ENCODE measurements around the gene GSC. TPM values are rescaled to one million over a fixed set of nuclear protein-coding genes. Genes with fewer than 3 reads are reported as not detected.

The GSC gene
- total RNA-seq, 1 experiment from 2014 or later, result not detected

GRCh38 chr14:94796278-94796677, 26.4 kb upstream of the GSC start:
- no peak overlapping the region for H4K91ac ChIP-seq (ENCODE audit: insufficient read length, low read depth, low read length)
- no peak overlapping the region for H4K5ac ChIP-seq (ENCODE audit: insufficient read length, low read depth, low read length)
- Mint-ChIP-seq H3K27ac (no peak overlapping the region), H3K9me3 (no peaks in the 10 kb centered on the region), H3K4me1 (no peaks in the 10 kb centered on the region), H3K27me3 (ENCODE audit: low read depth) (peaks cover 12% of the 10 kb centered on the region), H3K36me3 (ENCODE audit: insufficient read depth in 1 of 3, low read depth in 3 of 3) (no peaks in the 10 kb centered on the region), H3K4me3 (no peak overlapping the region)
- no peaks in the 10 kb centered on the region for H3K4me1 ChIP-seq (ENCODE audit: insufficient read depth, low read length)
- H3K9me3 ChIP-seq (ENCODE audit: control insufficient read depth, low read depth, low read length), result no peaks in the 10 kb centered on the region
- no peak overlapping the region for H4K8ac ChIP-seq (replicated peaks; ENCODE audit: insufficient read length, low read depth, low read length)
- no peak overlapping the region for H2AK5ac ChIP-seq (ENCODE audit: insufficient read length, low read length)
- H3K14ac ChIP-seq (ENCODE audit: insufficient read depth, low read length), result no peak overlapping the region
- H2BK12ac ChIP-seq (ENCODE audit: insufficient read length, low read depth, low read length), result no peak overlapping the region
- DNase-seq, result no peak
- no peak overlapping the region for H3K23ac ChIP-seq (ENCODE audit: insufficient read length, low read depth, low read length)
- H3K79me2 ChIP-seq (ENCODE audit: insufficient read depth, low read length), result no peaks in the 10 kb centered on the region
- H2BK20ac ChIP-seq (ENCODE audit: low read depth, low read length, poor library complexity, severe bottlenecking), result no peak overlapping the region
- no peak overlapping the region for H3K4me2 ChIP-seq (ENCODE audit: insufficient read depth, insufficient read length, low read length)
- TF ChIP-seq CTCF (conservative IDR thresholded peaks at IDR 0.05), result no peak
- no peak overlapping the region for H3K18ac ChIP-seq (ENCODE audit: insufficient read length, low read depth, low read length)
- no peak overlapping the region for H2AFZ ChIP-seq (ENCODE audit: low read length)
- no peaks in the 10 kb centered on the region for H4K20me1 ChIP-seq (ENCODE audit: control insufficient read depth, insufficient read depth, insufficient read length)
- H2BK15ac ChIP-seq (ENCODE audit: low read depth, low read length), result no peak overlapping the region
- no peak overlapping the region for H3K56ac ChIP-seq (ENCODE audit: insufficient read length, low read depth, low read length)
- H3T11ph ChIP-seq (ENCODE audit: low read length), result no peak overlapping the region
- no peaks in the 10 kb centered on the region for H3K79me1 ChIP-seq (ENCODE audit: insufficient read depth, low read depth, low read length, poor library complexity, severe bottlenecking)
- H3K9ac ChIP-seq (ENCODE audit: extremely low read depth, insufficient read length, low read length), result no peak overlapping the region
- no peak overlapping the region for H2BK5ac ChIP-seq (ENCODE audit: insufficient read length, low read length)
- no peaks in the 10 kb centered on the region for H3K27me3 ChIP-seq (ENCODE audit: insufficient read depth, low read length)
- H3K27ac ChIP-seq (ENCODE audit: insufficient read length, low read depth, low read length), result no peak overlapping the region
- H2BK120ac ChIP-seq (ENCODE audit: low read depth, low read length, poor library complexity, severe bottlenecking), result no peak overlapping the region
- H3K4ac ChIP-seq (ENCODE audit: low read depth, low read length), result no peak overlapping the region
- no peaks in the 10 kb centered on the region for H3K23me2 ChIP-seq (ENCODE audit: insufficient read length, low read depth, low read length, poor library complexity, severe bottlenecking)

Measured in H9 (cell line).